HepG2 (cell line): ENCODE data around the gene KANSL3. TPM values are rescaled to one million over a fixed set of nuclear protein-coding genes. Genes with fewer than 3 reads are reported as not detected.

Experiments used
- KDM5A ChIP-seq: fragments of 200-600 bp; sonication (generic); IDR thresholded peaks from 2 replicates; pipeline ENCODE4 v1.7.0; 2018; ENCODE audit warnings: antibody characterized with exemption, mild to moderate bottlenecking, low read length, borderline replicate concordance
- NPAS2 ChIP-seq: sonication (generic); formaldehyde crosslinking; IDR thresholded peaks from 2 replicates; pipeline ENCODE4 v1.8.0; 2022; ENCODE audit warnings: mild to moderate bottlenecking, missing genetic modification reagents, borderline replicate concordance
- RORA ChIP-seq: sonication (generic); formaldehyde crosslinking; IDR thresholded peaks from 2 replicates; pipeline ENCODE4 v1.5.0; 2020; ENCODE audit warnings: mild to moderate bottlenecking, missing genetic modification reagents, moderate library complexity
- TBX2 ChIP-seq: sonication (generic); formaldehyde crosslinking; IDR thresholded peaks from 2 replicates; pipeline ENCODE4 v1.5.0; 2020; ENCODE audit warnings: missing genetic modification reagents, mild to moderate bottlenecking, borderline replicate concordance
- ZC3H4 ChIP-seq: sonication (generic); formaldehyde crosslinking; IDR thresholded peaks from 2 replicates; pipeline ENCODE4 v1.4.0; 2020; ENCODE audit warnings: missing genetic modification reagents, borderline replicate concordance
- ZNF234 ChIP-seq: sonication (generic); formaldehyde crosslinking; conservative IDR thresholded peaks from 2 replicates; pipeline ENCODE4 v1.5.1; 2020; ENCODE audit warnings: mild to moderate bottlenecking, missing genetic modification reagents
- ZNF558 ChIP-seq: sonication (generic); formaldehyde crosslinking; IDR thresholded peaks from 2 replicates; pipeline ENCODE4 v1.9.0; 2022; ENCODE audit warnings: mild to moderate bottlenecking, missing genetic modification reagents, borderline replicate concordance
- ZNF569 ChIP-seq: sonication (generic); formaldehyde crosslinking; IDR thresholded peaks from 2 replicates; pipeline ENCODE4 v1.5.0; 2020; ENCODE audit warnings: mild to moderate bottlenecking, missing genetic modification reagents, moderate library complexity, borderline replicate concordance
- ZNF75D ChIP-seq: sonication (generic); formaldehyde crosslinking; IDR thresholded peaks from 2 replicates; pipeline ENCODE4 v1.8.1; 2023; ENCODE audit warnings: missing genetic modification reagents, mild to moderate bottlenecking, borderline replicate concordance
- polyA plus RNA-seq, 8 experiments: library from polyadenylated mRNA; depleted of rRNA in 3 of 8; stranded (reverse) in 7 of 8; unstranded in 1 of 8; fragments of >200 nt; fragmentation: Illumina TruSeq in 4 of 8; extraction: Trizol in 4 of 8; gene quantifications; 2 replicates each; pipeline versions ENCODE4 v1.2.1 to v1.2.3, GENCODE V29; 2011 to 2016; ENCODE audit warnings: low read depth in 4 of 8, missing spikeins in 1 of 8, mixed read lengths in 1 of 8; ENCODE audit not compliant: insufficient read depth in 1 of 8
- total RNA-seq, 5 experiments: library from RNA; depleted of rRNA; stranded (reverse); fragments of >200 nt; fragmentation: Illumina TruSeq; extraction: Trizol; gene quantifications; 2 replicates each; pipeline ENCODE4 v1.2.3, GENCODE V29; 2016; ENCODE audit warnings: low read depth in 1 of 5
- TF ChIP-seq, protein P1 (sequence below): sonication (generic); formaldehyde crosslinking; IDR thresholded peaks from 2 replicates; pipeline ENCODE4 v1.5.0; 2020; ENCODE audit warnings: mild to moderate bottlenecking, missing genetic modification reagents, borderline replicate concordance
- TF ChIP-seq, protein P2 (sequence below): sonication (generic); formaldehyde crosslinking; IDR thresholded peaks from 2 replicates; pipeline ENCODE4 v1.9.0; 2021; ENCODE audit warnings: missing genetic modification reagents, borderline replicate concordance
- TF ChIP-seq, protein P3 (sequence below): sonication (generic); formaldehyde crosslinking; IDR thresholded peaks from 2 replicates; pipeline ENCODE4 v1.4.0; 2020; ENCODE audit warnings: mild to moderate bottlenecking, missing genetic modification reagents

KANSL3 gene
- total and polyA plus RNA-seq, 2 of the 13 experiments (the other 11 are each of a cell fraction or from before 2014, with no cell fraction given): 20.8 to 37.3 TPM

DNA sequence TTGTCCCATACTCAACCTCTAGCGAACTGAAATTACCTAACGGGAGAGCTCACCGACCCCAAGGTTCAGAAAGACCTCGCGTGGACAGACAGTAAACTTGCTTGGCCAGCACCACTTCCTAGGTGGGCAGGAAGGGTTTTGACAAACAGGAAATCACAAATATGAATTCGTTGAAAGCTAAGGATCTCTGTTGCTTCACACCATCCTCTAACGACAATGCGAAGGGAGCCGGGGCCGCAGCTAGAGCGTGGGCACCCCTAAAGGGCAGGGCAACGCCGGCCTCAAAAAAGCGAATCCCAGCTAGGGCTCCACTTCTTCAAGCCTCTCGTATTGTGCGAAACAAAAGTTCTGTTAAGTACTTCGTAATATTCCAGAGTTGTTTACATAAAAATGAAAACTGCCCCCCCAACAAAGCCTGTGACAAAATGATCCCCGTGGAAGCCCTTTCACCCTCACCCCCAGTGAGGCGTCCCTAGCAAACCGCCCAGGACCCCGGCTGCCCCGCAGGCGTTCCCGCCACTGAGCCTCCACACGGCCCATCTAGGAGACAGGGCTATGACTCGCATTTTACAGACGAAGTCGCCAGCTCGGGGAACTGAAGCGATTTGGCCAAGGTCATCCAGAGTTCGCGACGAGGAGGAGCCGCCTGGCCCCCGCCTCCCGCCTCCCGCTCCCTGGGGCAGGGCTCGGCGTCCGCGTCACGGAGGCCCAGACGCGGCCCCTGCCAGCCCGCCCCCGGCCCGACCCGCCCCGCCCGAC is 548 bp downstream of the KANSL3 start (continued):
- TF ChIP-seq, protein P1, sequence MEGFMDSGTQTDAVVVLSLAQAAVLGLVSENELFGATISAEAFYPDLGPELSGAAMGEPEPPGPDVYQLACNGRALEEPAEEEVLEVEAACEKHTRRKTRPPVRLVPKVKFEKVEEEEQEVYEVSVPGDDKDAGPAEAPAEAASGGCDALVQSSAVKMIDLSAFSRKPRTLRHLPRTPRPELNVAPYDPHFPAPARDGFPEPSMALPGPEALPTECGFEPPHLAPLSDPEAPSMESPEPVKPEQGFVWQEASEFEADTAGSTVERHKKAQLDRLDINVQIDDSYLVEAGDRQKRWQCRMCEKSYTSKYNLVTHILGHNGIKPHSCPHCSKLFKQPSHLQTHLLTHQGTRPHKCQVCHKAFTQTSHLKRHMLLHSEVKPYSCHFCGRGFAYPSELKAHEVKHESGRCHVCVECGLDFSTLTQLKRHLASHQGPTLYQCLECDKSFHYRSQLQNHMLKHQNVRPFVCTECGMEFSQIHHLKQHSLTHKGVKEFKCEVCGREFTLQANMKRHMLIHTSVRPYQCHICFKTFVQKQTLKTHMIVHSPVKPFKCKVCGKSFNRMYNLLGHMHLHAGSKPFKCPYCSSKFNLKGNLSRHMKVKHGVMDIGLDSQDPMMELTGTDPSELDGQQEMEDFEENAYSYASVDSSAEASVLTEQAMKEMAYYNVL (CRISPR knock-in tag): 0 out of 2 replicates have a peak, but pooled peaks have one; percentile 8
- TF ChIP-seq TBX2 (CRISPR knock-in tag): peak; percentile 3; the same call in 1 of the 2 replicates
- TF ChIP-seq ZNF569 (CRISPR knock-in tag): no peak
- peak; percentile 71; the same call in 1 of the 2 replicates for TF ChIP-seq ZNF558 (CRISPR knock-in tag)
- peak; percentile 65; the same call in 1 of the 2 replicates for TF ChIP-seq KDM5A
- TF ChIP-seq, protein P2, sequence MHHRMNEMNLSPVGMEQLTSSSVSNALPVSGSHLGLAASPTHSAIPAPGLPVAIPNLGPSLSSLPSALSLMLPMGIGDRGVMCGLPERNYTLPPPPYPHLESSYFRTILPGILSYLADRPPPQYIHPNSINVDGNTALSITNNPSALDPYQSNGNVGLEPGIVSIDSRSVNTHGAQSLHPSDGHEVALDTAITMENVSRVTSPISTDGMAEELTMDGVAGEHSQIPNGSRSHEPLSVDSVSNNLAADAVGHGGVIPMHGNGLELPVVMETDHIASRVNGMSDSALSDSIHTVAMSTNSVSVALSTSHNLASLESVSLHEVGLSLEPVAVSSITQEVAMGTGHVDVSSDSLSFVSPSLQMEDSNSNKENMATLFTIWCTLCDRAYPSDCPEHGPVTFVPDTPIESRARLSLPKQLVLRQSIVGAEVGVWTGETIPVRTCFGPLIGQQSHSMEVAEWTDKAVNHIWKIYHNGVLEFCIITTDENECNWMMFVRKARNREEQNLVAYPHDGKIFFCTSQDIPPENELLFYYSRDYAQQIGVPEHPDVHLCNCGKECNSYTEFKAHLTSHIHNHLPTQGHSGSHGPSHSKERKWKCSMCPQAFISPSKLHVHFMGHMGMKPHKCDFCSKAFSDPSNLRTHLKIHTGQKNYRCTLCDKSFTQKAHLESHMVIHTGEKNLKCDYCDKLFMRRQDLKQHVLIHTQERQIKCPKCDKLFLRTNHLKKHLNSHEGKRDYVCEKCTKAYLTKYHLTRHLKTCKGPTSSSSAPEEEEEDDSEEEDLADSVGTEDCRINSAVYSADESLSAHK (CRISPR knock-in tag): no peak
- no peak for TF ChIP-seq ZC3H4 (CRISPR knock-in tag)
- TF ChIP-seq ZNF75D (CRISPR knock-in tag): 0 out of 2 replicates have a peak, but pooled peaks have one; percentile 1
- TF ChIP-seq RORA (CRISPR knock-in tag): peak; percentile 87; the same call in 1 of the 2 replicates
- TF ChIP-seq, protein P3, sequence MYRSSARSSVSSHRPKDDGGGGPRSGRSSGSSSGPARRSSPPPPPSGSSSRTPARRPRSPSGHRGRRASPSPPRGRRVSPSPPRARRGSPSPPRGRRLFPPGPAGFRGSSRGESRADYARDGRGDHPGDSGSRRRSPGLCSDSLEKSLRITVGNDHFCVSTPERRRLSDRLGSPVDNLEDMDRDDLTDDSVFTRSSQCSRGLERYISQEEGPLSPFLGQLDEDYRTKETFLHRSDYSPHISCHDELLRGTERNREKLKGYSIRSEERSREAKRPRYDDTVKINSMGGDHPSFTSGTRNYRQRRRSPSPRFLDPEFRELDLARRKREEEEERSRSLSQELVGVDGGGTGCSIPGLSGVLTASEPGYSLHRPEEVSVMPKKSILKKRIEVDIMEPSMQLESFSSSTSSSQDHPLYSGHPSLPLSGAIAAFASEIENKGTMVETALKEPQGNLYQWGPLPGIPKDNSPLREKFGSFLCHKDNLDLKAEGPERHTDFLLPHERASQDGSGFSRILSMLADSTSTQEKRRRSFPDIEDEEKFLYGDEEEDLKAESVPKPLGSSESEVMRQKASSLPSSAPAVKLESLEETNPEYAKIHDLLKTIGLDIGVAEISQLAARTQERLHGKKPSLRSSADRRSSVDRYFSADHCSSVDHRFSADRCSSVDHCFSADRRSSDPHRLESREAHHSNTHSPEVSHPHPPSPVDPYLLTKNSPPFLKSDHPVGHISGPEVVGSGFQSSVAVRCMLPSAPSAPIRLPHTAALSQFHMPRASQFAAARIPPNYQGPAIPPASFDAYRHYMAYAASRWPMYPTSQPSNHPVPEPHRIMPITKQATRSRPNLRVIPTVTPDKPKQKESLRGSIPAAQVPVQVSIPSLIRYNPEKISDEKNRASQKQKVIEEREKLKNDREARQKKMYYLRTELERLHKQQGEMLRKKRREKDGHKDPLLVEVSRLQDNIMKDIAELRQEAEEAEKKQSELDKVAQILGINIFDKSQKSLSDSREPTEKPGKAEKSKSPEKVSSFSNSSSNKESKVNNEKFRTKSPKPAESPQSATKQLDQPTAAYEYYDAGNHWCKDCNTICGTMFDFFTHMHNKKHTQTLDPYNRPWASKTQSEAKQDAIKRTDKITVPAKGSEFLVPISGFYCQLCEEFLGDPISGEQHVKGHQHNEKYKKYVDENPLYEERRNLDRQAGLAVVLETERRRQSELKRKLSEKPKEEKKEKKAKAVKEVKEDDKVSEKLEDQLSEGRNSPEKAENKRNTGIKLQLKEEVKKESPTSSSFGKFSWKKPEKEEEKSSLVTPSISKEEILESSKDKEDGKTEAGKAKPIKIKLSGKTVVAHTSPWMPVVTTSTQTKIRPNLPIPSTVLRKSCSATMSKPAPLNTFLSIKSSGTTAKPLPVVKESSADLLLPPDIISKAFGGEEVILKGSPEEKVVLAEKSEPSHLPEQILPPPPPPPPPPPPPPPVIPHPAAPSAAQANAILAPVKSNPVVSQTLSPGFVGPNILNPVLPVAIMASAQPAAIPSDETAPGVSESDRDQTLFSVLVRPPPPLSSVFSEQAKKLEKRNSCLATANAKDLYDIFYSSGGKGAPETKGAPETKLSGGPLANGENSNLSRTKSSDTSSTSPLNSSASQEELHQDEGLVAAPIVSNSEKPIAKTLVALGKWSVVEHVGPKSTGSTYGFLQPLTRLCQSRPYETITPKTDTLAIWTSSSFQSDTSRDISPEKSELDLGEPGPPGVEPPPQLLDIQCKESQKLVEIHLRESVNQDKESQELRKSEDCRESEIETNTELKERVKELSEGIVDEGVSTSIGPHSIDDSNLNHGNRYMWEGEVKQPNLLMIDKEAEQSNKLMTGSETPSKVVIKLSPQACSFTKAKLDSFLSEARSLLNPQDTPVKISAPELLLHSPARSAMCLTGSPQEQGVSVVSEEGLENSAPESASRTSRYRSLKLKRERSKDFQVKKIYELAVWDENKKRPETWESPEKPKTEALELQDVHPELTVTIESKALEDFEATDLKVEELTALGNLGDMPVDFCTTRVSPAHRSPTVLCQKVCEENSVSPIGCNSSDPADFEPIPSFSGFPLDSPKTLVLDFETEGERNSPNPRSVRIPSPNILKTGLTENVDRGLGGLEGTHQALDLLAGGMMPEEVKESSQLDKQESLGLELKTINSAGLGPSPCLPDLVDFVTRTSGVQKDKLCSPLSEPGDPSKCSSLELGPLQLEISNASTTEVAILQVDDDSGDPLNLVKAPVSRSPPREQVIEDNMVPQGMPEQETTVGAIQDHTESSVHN (CRISPR knock-in tag): 0 out of 2 replicates have a peak, but pooled peaks have one; percentile 36
- no peak for TF ChIP-seq NPAS2 (CRISPR knock-in tag)
- TF ChIP-seq ZNF234: 0 out of 2 replicates have a peak, but pooled peaks have one; percentile 54
